Prostate gland (tissue), 2 donors: ENCODE data around the gene AKAP10. TPM values are rescaled to one million over a fixed set of nuclear protein-coding genes. Genes with fewer than 3 reads are reported as not detected.

ENCODE experiments used
- DNase-seq: peaks from one replicate; pipeline ENCODE4 v3.0.0-alpha.2; 2019; ENCODE audit warnings: low spot score
- H3K27ac ChIP-seq, 2 donors: fragments of 200-600 bp; sonication (generic); 2 replicates each; pipeline ENCODE4 v1.5.1; 2017 to 2019
- H3K27me3 ChIP-seq: fragments of 200-600 bp; sonication (generic); replicated peaks from 2 replicates; pipeline ENCODE4 v1.5.1; 2019; ENCODE audit not compliant: insufficient read depth
- H3K36me3 ChIP-seq, 2 donors: fragments of 200-600 bp; sonication (generic); 1 replicate in 1 of 2; 2 replicates in 1 of 2; pipeline versions ENCODE4 v1.5.1 to v1.8.1; 2017 to 2019
- H3K4me1 ChIP-seq: fragments of 200-600 bp; sonication (generic); replicated peaks from 2 replicates; pipeline ENCODE4 v1.5.1; 2019
- H3K4me3 ChIP-seq, 2 donors: fragments of 200-600 bp; sonication (generic); 2 replicates each; pipeline ENCODE4 v1.5.1; 2017 to 2019
- H3K9me3 ChIP-seq: fragments of 200-600 bp; sonication (generic); 2 replicates; pipeline ENCODE4 v1.5.1; 2017
- POLR2A ChIP-seq: fragments of 450-650 bp; IDR thresholded peaks from one replicate; pipeline ENCODE4 v1.6.1; 2016; ENCODE audit warnings: antibody characterized with exemption, mild to moderate bottlenecking
- POLR2AphosphoS5 ChIP-seq: sonication (generic); formaldehyde crosslinking; IDR thresholded peaks from one replicate; pipeline ENCODE4 v1.6.1; 2017; ENCODE audit warnings: antibody characterized with exemption
- WGBS: methylation state at CpG from one replicate; pipeline ENCODE4 v1.1.5; 2018; 5-methylcytosine and 5-hydroxymethylcytosine counted together
- intact Hi-C: fragments of 100-400 bp; cut with DNase I; formaldehyde crosslinking; loops from one replicate; pipeline ENCODE4 v1.14.2; 2022
- total RNA-seq, 2 donors: library from RNA; depleted of rRNA; stranded (reverse); fragments of >200 nt; gene quantifications; one replicate each; pipeline ENCODE4 v1.1.0, GENCODE V29; 2016
- TF ChIP-seq, protein P1 (sequence below), 4 experiments: fragments of 200-600 bp in 2 of 4; fragments of 450-650 bp in 2 of 4; sonication (generic) in 2 of 4; IDR thresholded peaks; 1 replicate in 3 of 4; 2 replicates in 1 of 4; pipeline ENCODE4 v1.5.1; 2016 to 2019; ENCODE audit warnings: antibody characterized with exemption in 4 of 4, mild to moderate bottlenecking in 2 of 4, moderate library complexity in 2 of 4

Gene AKAP10
- total RNA-seq, 2 donors from 2014 or later: 26.8 to 31.7 TPM

- 97% methylated on average over 5 of the region's 5 CpGs for WGBS
- no peaks in the 10 kb centered on the region for H3K9me3 ChIP-seq
- no peaks in the 10 kb centered on the region for H3K4me1 ChIP-seq
- no peak for TF ChIP-seq POLR2A
- no peaks in the 10 kb centered on the region for H3K27me3 ChIP-seq
- intact Hi-C loops: no loop called here
- no peaks in the 10 kb centered on the region for H3K36me3 ChIP-seq
- H3K27ac ChIP-seq: no peak overlapping the region
- no peak for DNase-seq
- H3K4me3 ChIP-seq: no peak overlapping the region
Observed at GRCh38 chr17:19933221-19933620, 44.4 kb downstream of the AKAP10 start.

DNA sequence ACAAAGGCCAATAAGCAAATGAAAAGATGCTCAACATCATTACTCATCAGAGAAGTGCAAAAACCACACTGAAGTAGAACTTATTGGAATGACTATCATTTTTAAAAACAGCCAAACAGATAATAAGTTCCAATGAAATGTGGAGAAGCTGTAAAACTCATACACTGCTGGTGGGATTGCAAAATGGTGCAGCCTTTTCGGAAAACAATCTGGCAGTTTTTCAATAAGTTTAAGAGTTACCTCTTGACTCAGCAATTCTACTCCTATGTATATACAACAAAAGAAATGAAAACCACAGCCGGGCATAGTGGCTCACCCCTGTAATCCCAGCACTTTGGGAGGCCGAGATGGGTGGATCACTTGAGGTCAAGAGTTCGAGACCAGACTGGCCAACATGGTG lies 49.3 kb downstream of the AKAP10 start:
- TF ChIP-seq POLR2A: no peak
- no peak for TF ChIP-seq POLR2AphosphoS5
- TF ChIP-seq, protein P1, sequence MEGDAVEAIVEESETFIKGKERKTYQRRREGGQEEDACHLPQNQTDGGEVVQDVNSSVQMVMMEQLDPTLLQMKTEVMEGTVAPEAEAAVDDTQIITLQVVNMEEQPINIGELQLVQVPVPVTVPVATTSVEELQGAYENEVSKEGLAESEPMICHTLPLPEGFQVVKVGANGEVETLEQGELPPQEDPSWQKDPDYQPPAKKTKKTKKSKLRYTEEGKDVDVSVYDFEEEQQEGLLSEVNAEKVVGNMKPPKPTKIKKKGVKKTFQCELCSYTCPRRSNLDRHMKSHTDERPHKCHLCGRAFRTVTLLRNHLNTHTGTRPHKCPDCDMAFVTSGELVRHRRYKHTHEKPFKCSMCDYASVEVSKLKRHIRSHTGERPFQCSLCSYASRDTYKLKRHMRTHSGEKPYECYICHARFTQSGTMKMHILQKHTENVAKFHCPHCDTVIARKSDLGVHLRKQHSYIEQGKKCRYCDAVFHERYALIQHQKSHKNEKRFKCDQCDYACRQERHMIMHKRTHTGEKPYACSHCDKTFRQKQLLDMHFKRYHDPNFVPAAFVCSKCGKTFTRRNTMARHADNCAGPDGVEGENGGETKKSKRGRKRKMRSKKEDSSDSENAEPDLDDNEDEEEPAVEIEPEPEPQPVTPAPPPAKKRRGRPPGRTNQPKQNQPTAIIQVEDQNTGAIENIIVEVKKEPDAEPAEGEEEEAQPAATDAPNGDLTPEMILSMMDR (IDR thresholded peaks at IDR 0.05): no peak
- H3K27me3 ChIP-seq: no peaks in the 10 kb centered on the region
- H3K27ac ChIP-seq: no peak overlapping the region
- no peak for DNase-seq
- H3K4me3 ChIP-seq: no peak overlapping the region
- no peaks in the 10 kb centered on the region for H3K9me3 ChIP-seq
- 90% methylated on average over 4 of the region's 4 CpGs for WGBS
- H3K36me3 ChIP-seq: no peaks in the 10 kb centered on the region
- H3K4me1 ChIP-seq: no peaks in the 10 kb centered on the region
- intact Hi-C loops: no loop called here

DNA sequence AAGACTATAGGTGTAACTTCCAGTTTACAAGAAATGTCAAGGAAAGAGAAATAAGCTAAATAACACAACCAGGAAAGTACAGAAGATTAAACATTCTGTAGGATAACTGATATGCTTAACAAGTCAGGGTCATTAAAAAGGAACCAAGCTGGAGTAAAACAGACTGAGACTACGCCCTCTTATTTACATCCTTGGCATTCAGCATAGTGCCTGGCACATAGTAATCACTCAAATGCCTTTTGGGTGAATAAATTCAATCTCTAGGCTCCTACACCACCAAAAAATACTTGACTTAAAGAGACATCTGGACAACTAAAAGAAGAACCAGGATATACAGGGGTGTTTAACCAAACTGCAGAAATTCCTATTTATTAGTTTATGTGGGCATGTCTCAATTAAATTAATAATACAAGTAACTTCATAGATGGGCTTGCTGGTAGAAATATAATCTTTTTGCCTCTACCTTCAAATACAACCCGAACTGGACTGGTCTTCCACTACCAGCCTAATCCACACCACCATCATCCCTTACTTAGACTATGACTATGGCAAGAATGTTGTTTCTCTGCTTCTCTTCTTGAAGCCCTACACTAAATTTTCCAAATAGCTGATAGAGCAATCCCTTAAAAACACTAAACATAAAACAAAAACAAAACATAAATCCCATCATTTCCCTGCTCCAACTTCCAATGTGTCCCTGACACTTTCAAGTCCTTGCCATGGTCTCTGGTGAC lies 62.2 kb downstream of the AKAP10 start:
- TF ChIP-seq POLR2A: no peak
- Histone ChIP-seq H3K36me3 (peaks cover 0 to 6% of the 10 kb centered on the region in 2 donors), H3K27ac (no peak overlapping the region), H3K4me3 (no peak overlapping the region), H3K9me3 (no peaks in the 10 kb centered on the region), H3K27me3 (no peaks in the 10 kb centered on the region), H3K4me1 (no peaks in the 10 kb centered on the region)
- intact Hi-C loops: no loop called here
- no peak for DNase-seq
- 95% methylated on average over 2 of the region's 2 CpGs for WGBS

GRCh38 chr17:19911033-19911432 lies 66.6 kb downstream of the AKAP10 start:
- Histone ChIP-seq H3K27me3 (no peaks in the 10 kb centered on the region), H3K27ac (no peak overlapping the region), H3K4me3 (no peak overlapping the region), H3K36me3 (no peaks in the 10 kb centered on the region), H3K9me3 (no peaks in the 10 kb centered on the region), H3K4me1 (no peaks in the 10 kb centered on the region)
- WGBS: 95% methylated on average over 2 of the region's 2 CpGs
- TF ChIP-seq, protein P1 (IDR thresholded peaks at IDR 0.05): no peak
- TF ChIP-seq POLR2A: no peak
- no peak for TF ChIP-seq POLR2AphosphoS5
- DNase-seq: no peak
- intact Hi-C loops: no loop called here

DNA sequence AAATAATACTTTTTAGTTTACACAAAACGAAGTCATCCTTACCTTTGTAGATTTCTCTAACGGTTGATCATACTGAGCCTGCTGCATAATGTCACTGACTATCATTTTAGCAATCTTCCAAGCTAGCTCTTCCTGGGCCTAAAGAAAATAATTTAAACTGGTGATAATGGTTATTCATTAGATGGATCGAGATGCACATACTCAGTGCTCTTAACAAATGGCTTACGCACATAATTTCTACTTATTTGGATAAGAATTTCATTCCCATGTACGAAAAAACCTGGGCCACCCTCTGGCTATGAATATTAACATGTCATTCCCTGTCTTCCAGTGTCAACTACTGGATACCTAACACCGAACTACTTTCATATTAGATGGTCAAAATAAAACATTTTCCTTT lies 68.5 kb downstream of the AKAP10 start:
- Histone ChIP-seq H3K9me3 (no peaks in the 10 kb centered on the region), H3K4me1 (no peaks in the 10 kb centered on the region), H3K36me3 (no peaks in the 10 kb centered on the region), H3K27ac (no peak overlapping the region), H3K4me3 (no peak overlapping the region), H3K27me3 (no peaks in the 10 kb centered on the region)
- DNase-seq: no peak
- no peak for TF ChIP-seq POLR2A
- TF ChIP-seq, protein P1 (IDR thresholded peaks at IDR 0.05): no peak
- no peak for TF ChIP-seq POLR2AphosphoS5
- intact Hi-C loops: no loop called here
- 70% methylated on average over 6 of the region's 6 CpGs for WGBS

- no peak for DNase-seq
- intact Hi-C loops: no loop called here
- TF ChIP-seq POLR2AphosphoS5 (no peak), POLR2A (no peak)
- TF ChIP-seq, protein P1 (IDR thresholded peaks at IDR 0.05): no peak
- no peaks in the 10 kb centered on the region for H3K36me3 ChIP-seq
- no peaks in the 10 kb centered on the region for H3K27me3 ChIP-seq
- WGBS: 79% methylated on average over 5 of the region's 5 CpGs
- no peaks in the 10 kb centered on the region for H3K4me1 ChIP-seq
- no peak overlapping the region for H3K4me3 ChIP-seq
- H3K27ac ChIP-seq: no peak overlapping the region
- no peaks in the 10 kb centered on the region for H3K9me3 ChIP-seq
Observed at GRCh38 chr17:19905502-19905901, 72.1 kb downstream of the AKAP10 start.
